Erythroblast (primary cell): ENCODE results near the gene PIP5K1B.

Experiments
- GATA1 ChIP-seq: IDR thresholded peaks from 2 replicates; pipeline ENCODE4 v1.6.1; 2011; ENCODE audit warnings: low read depth, mild to moderate bottlenecking, control low read depth, low read length, moderate library complexity
- POLR2A ChIP-seq: IDR thresholded peaks from 2 replicates; pipeline ENCODE4 v1.6.1; 2011; ENCODE audit warnings: mild to moderate bottlenecking, low read length

DNA sequence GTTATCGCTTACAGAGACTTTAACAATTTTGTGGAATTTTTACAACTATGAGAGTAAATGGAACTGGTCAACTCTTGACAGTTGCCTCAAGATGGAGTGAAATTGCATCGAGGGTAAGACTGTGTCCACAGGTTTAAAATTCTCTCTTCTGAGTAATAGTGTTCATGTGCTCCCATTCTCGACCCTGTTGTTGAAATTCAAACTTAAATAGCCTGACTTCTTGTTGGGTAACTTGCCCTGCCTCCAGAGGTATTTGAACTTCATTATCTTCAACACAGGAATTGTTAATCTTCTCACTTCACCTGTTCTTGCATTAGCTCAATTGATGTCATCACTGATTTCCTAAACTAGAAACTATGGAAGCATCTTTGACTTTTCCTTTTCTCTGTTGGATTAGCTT, 77.5 kb downstream of the PIP5K1B start:
- TF ChIP-seq POLR2A, result no peak
- TF ChIP-seq GATA1, result no peak
